GM21526 (cell line): ENCODE data around the gene PPIL3.
"Not testable (repeated sequence)": the region's sequence is repeated elsewhere in the genome, so short reads cannot be mapped to it uniquely, and the experiment has no call there.

ENCODE experiments used
- ATAC-seq: cut with Tn5 transposase; IDR thresholded peaks from one replicate; pipeline ENCODE4 v1.9.1; 2021; ENCODE audit warnings: moderate library complexity; ENCODE audit not compliant: unreplicated experiment, low FRiP score

The PPIL3 gene

DNA sequence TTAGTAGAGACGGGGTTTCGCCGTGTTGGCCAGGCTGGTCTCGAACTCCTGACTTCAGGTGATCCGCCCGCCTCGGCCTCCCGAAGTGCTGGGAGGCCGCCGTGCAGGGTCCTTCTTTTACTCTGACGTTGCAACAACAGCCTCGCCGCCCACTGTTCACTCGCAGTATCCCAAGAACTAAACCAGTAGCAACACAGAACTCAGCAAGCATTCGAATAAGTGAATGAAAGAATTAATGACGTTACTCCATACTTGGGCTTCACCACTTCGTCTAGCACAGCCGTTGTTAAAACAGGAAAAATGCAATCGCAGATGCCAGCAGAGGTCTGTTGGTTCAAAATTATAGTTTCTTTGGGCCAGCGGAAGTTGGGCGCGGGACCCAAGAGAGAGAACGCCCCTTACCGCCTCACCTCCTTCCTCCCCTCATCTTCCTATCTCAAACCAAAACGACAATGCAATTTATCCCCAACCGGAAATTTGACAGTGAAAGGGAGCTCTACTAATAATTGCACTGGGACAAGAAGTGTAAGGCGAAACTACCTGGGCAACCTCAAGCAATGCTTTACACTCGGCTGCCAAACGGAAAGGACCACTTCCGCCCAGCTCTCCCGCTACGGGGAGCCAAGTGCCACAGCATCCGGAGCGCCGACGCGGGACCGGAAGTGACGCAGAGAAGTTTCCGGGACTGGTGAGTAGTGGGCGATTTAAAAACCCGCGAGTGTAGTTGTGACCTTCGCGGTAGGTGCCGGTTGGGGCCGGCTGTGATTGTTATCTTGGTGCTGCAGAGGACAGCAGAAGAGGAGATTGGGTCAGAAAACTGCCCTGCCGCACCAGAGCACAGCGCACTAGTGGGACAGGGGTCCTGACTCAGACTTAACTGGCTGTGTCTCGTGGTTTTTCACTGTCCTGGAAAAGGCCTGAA lies at the start of gene PPIL3, which contains the start of gene NIF3L1:
Gene PPIL3, minus strand, starts transcription at position 374 of the 922 bp plus-strand sequence. CDS start 1,462 bp downstream, outside the sequence.
Gene NIF3L1, plus strand, starts transcription at position 668 of the 922 bp plus-strand sequence. CDS start 2,573 bp downstream, outside the sequence.
- ATAC-seq: peak; percentile 84

DNA sequence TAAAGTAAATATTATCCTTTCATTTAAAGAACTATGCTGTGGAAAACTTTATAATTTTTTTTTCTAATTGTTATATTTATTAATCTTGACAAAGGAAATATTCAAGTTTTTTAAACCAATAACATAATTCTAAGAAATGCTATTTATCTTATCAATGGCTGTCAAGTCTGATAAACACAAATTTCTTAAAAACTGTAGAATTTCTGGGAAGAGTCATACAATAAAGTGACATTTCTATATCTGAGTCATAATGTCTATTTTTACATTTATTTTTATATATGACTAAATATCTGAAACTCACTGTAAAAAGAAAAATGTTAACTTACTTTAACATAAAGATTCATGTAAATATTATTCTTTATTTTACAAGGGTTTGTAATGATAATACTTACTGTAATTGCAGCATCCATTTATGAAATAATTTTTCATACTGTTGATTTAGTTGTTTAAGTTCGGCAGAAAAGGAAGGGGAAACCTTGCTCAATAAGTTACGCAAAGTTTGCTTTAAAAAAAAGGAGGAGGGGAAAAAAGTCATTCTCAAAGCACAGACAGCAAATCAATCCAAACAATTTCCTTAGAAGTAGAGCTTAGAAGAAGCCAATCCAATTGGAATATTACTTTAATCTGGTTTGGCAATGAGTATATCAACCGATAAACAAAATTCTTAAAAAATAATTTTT lies 42.2 kb upstream of the PPIL3 start:
- ATAC-seq: no peak

GRCh38 chr2:200929334-200930249 lies 40.7 kb upstream of the PPIL3 start:
- no peak for ATAC-seq

DNA sequence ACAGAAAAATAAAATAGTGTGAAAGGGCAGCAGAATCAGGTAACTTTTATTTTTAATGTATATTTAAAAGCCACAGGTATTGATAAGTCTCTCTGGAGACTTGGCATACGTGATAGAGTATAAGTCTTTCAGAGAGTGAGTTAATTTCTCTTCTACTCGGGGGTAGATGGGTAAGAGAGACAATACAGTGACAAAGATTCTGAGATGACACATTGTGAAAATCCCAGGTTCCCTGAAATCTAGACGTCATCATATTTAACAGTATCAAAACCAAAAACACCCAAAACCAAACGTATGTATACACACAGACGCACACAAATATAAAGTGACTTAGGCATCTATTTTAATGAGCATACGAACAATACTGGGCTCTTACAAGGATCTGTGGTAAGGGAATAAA lies 33.6 kb upstream of the PPIL3 start:
- no peak for ATAC-seq

DNA sequence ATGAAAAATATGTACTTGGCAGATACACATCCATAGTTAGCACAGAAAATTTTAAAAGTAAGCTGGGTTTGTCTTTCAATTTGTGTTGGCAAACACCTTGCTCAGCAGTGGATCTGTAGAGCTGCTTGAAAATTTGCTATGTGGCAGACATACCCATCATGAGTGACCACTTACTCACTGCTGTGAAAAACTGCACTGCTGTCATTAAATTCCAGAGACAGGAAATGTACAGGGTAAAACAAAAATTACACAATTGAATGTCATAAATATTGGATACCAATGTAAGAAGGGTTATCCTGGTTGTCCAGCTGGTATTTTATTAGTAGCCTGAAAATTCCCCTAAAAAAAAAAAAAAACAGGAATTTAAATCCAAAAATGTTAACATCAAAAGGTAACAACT lies 24.8 kb upstream of the PPIL3 start:
- no peak for ATAC-seq

DNA sequence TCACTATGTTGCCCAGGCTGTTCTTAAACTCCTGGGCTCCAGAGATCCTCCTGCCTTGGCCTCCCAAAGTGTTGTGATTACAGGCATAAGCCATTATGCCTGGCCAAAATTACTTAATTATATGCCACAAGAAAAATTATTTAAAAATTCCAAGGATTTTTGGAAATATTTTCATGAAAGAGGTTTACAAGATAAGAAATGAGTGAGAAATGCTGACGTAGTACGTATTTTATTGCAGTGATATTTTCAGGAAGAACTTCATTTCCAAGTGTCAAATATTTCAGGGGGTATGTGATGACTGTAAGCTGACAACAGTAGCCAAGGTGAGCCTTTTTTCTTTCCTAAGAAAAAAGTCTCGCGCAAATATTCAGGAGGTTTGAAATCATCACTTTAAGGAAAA lies 21.1 kb upstream of the PPIL3 start:
- no peak for ATAC-seq

DNA sequence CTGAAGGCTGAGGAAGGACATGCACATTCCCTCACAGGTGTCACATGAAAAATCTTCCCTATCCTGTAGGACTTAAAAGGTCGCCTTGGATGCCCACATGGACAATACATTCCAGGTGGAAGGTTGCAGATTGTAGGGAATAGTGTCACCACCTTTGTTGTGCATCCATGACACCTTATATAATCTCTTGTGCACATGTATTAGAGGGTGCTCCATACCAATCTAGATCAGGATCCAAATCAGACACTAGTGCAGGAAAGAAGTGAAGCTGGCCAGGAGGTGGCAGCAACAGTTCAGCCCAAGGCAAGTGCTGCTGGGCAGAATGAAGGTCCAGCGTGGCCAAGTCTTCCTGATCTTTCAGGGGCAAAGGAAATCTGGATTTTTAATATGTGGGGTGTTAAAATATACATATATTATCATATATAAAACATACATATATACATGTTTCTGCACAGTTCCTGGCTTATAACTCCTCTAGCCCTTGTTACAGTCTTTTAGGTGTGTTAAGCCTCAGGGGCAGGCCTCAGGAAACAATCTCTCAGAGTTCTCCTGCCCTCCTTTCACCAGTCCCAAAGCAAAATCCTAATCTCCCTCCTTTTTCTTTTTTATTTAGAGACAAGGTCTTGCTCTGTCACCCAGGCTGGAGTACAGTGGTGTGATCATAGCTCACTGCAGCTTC lies 16.9 kb upstream of the PPIL3 start:
- no peak for ATAC-seq

GRCh38 chr2:200901459-200902072 lies 12.7 kb upstream of the PPIL3 start:
- peak; percentile 96 for ATAC-seq

DNA sequence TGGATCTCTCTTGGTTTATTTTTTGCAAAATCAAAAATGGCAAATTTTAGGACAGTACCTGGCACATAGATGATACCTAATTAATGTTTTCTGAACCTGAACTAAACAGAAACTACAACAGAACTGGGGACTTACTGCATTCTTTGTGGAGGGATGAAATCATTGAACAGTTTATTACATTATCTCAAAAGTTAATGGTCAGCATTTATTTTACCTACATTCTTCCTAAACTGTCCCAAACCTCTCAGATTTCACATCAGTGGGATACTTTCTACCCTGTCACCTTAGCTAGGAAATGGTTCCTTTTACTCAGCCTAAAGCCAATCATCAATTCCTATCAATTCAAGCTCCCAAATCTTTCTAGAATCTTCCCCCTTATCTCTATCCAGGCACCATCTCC lies 10.6 kb upstream of the PPIL3 start:
- ATAC-seq: no peak

DNA sequence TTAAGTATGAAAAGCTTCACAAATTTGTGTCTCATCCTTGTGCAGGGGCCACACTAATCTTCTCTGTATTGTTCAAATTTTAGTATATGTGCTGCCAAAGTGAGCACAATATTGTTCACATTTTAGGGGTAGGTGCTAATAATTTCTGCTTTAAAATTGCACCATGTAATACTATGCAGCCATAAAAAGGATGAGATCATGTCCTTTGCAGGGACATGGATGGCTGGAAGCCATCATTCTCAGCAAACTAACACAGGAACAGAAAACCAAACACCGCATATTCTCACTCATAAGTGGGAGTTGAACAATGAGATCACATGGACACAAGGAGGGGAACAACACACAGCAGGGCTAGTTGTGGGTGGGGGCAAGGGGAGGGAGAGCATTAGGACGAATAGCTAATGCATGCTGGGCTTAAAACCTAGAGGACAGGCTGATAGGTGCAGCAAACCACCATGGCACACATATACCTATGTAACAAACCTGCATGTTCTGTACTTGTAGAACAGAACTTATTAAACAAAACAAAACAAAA lies 7.1 kb downstream of the PPIL3 start:
- ATAC-seq: not testable (repeated sequence)

DNA sequence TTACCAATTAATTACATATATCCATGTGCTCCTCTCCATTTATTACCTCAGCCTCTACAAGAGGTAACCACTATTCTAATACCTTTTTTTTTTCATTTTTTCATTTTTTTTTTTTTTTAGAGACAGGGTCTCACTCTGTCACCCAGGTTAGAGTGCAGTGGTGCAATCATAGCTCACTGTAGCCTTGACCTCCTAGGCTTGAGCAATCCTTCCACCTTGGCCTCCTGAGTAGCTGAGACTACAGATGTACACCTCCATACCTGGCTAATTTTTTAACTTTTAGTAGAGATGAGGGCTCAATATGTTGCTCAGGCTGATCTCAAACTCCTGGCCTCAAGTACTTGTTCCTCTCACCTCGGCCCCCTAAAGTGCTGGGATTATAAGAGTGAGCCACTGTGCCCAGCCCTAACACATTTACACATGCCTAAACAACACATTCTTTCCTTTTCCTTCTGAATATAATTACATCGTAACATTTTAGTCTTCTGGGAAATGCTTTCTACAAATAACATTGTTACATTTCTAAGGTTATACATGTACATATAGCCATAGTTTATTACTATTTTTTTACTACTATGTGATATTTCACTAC lies 10.5 kb downstream of the PPIL3 start:
- no peak for ATAC-seq

DNA sequence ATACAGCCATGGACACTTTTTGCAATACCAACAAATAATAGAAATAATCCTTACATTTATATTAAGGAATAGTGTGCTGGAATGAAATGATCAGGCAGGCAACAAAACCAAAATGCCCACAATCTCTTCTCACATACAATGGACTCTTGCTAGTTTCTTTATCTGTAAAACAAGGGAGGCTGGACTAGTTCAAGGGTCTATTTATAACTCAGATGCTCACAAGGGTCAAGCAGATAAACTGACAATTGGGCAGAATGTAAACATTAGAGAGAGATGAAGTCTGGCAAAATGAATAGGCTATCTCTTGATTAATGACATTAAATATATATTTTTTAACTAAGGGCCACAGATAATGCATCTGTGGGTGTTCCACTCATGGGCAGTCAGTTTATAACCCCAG lies 11.4 kb downstream of the PPIL3 start:
- ATAC-seq: no peak

- no peak for ATAC-seq
These were observed 15.3 kb downstream of the PPIL3 start for GRCh38 chr2:200873560-200873959.

DNA sequence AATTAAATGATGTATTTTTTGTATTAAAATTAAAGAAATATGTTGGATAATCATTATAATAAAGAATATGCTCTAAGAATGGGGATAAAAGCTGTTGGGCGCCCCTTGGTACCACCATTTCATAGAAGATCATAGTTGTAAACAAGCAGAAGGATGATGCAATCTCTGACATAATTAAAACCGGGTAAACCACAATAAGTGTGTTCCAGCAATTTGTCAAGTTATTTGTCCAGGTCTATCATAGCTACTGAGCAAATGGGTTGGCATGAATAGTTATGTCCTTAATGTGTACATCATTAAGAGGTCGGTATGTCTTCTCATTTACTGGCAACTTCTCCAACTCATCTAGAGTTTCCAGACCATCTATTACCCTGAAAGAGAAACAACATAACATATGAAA lies 17.7 kb downstream of the PPIL3 start:
- ATAC-seq: no peak

GRCh38 chr2:200869014-200869413 lies 19.9 kb downstream of the PPIL3 start:
- no peak for ATAC-seq

DNA sequence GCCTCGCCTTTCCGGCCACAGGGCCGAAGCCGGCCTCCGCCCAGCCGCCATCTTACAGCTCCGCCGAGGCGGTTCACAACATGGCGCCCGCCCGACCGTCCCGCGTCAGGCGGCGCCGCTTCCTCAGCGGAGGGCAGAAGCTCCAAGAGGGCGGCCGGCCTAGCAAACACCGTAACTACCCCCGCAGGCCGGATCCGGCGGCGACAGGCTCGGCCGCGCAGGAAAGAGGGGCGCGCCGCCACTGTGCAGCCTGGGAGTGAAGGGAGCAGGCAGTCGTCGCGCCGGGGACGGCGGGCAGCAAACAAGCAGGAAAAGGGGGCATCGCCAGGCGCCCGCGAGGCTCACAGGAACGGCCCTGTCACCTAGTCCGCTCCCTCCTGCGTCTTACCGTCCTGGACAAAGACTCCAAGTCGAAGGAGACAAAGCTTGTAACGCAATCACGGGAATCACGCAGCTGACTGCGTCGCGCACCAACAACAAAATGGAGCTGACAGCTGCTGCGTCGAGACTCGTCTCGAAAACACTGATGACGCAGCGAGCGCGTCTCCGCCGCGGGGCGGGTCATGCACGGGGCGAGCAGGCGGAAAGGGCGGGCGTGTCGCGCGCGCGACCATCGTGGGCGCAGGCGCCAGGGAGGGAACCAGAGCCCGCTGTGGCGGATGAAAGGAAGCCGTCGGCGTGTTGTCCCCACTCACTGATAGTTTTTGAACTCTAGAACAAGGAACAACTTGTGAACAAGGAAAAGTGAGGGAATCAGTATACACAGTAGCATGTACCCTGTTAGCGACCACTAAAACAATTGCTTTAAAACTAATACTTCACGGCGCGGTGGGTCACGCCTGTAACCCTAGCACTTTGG lies 24.5 kb downstream of the PPIL3 start, which contains the start of gene CLK1:
Gene CLK1, minus strand, starts transcription at position 483 of the 859 bp plus-strand sequence. CDS start 2,796 bp downstream, outside the sequence.
- peak; percentile 75 for ATAC-seq

DNA sequence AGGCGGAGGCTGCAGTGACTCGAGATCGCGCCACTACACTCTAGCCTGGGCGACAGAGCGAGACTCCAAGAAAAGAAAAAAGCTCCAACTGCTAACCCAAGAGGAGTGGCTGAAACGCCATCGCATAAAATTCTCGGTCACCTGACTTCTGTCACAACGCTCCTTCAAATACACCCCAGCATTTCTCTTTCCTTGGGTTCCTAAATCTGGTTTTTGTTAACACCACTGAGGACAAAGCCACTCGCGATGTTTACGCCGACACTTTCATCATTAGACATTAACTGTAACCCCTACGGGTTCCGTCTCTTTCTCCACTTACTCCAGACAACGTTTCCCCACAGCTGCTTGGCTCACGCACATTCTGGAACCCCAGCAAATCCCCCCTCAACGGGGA lies 25.1 kb downstream of the PPIL3 start:
- ATAC-seq: no peak

DNA sequence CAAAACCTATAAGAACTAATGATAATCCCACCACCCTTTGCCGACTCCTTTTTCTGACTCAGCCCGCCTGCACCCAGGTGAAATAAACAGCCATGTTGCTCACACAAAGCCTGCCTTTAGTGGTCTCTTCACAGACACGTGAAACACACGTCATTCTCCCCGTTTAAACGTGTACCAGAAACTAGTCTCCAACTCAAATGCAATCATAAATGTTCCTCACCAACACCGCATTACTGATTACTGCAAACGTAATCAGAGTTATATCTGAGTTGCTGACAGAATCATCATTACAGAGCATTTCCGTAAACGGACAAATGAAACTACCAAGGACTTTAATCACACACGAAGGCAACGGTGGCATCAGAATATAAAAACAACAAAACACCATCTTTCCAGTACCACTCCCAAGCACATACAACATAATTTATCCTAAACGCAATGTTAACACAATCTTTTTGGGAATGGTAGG lies 26.3 kb downstream of the PPIL3 start:
- no peak for ATAC-seq
